ENCODE measurements around the gene BCL11B.

- TF ChIP-seq CTCF (IDR thresholded peaks at IDR 0.05) (no peak), POLR2A (IDR thresholded peaks at IDR 0.05) (no peak)
Observed at GRCh38 chr14:99253890-99254289, 18.1 kb downstream of the BCL11B start.
